T-cell (primary cell): ENCODE measurements around the gene SLC24A3. TPM values are rescaled to one million over a fixed set of nuclear protein-coding genes. Genes with fewer than 3 reads are reported as not detected.

Experiments used
- ATAC-seq, 4 experiments: fragments of 200-7000 bp in 3 of 4; fragments of 150-1000 bp in 1 of 4; cut with Tn5 transposase; replicated peaks in 1 of 4; 1 replicate in 3 of 4; 2 replicates in 1 of 4; pipeline ENCODE4 v1.10.0; 2021; ENCODE audit warnings: moderate library complexity in 3 of 4, mild to moderate bottlenecking in 2 of 4, moderate number of reproducible peaks in 1 of 4
- CTCF ChIA-PET, 2 donors: fragments of 300-600 bp; sonication (Branson Sonifier 250); formaldehyde crosslinking; loops; one replicate each; lab custom pipeline; 2022; ENCODE audit warnings: antibody characterized with exemption in 2 of 2; lab: Charles Lee
- POLR2A ChIA-PET, 2 donors: fragments of 300-600 bp; sonication (Branson Sonifier 250); formaldehyde crosslinking; loops; one replicate each; lab custom pipeline; 2022; ENCODE audit warnings: antibody characterized with exemption in 2 of 2; lab: Charles Lee
- DNase-seq, 35 experiments: peaks; one replicate each; pipeline versions ENCODE4 v3.0.0 to v3.0.0-alpha.2; 2013 to 2023
- H3K27ac ChIP-seq: one replicate; pipeline ENCODE4 v1.5.1; 2013; ENCODE audit warnings: low read length
- H3K27me3 ChIP-seq, 2 experiments: replicated peaks in 1 of 2; 1 replicate in 1 of 2; 2 replicates in 1 of 2; pipeline versions ENCODE4 v1.6.1 to v1.7.0; 2013; ENCODE audit warnings: low read length in 1 of 2, mixed read lengths in 1 of 2; ENCODE audit not compliant: control insufficient read depth in 2 of 2, insufficient read depth in 2 of 2; ENCODE audit errors: extremely low read depth in 1 of 2
- H3K36me3 ChIP-seq, 2 donors: 1 replicate in 1 of 2; 2 replicates in 1 of 2; pipeline versions ENCODE4 v1.6.1 to v1.7.0; 2013; ENCODE audit warnings: low read length in 1 of 2; ENCODE audit not compliant: control insufficient read depth in 2 of 2, insufficient read depth in 1 of 2; ENCODE audit errors: extremely low read depth in 1 of 2
- H3K4me1 ChIP-seq, 2 experiments: 1 replicate in 1 of 2; 2 replicates in 1 of 2; pipeline versions ENCODE4 v1.6.1 to v1.7.0; 2013; ENCODE audit warnings: low read length in 2 of 2, mixed read lengths in 1 of 2; ENCODE audit not compliant: insufficient read depth in 2 of 2, control insufficient read depth in 1 of 2; ENCODE audit errors: extremely low read depth in 1 of 2
- H3K4me3 ChIP-seq, 2 donors: 1 replicate in 1 of 2; 2 replicates in 1 of 2; pipeline versions ENCODE4 v1.5.1 to v1.7.0; 2013; ENCODE audit warnings: mild to moderate bottlenecking in 2 of 2, low read length in 1 of 2, moderate library complexity in 1 of 2; ENCODE audit not compliant: control insufficient read depth in 1 of 2; ENCODE audit errors: extremely low read depth in 1 of 2
- H3K9me3 ChIP-seq: 2 replicates; pipeline ENCODE4 v1.7.0; 2013
- H3K27ac Mint-ChIP-seq, 2 donors: one replicate each; pipeline ENCODE4 v1.8.0; 2020 to 2021; ENCODE audit warnings: mild to moderate bottlenecking in 2 of 2, mixed read lengths in 2 of 2
- H3K27me3 Mint-ChIP-seq, 2 donors: one replicate each; pipeline ENCODE4 v1.8.0; 2021 to 2022; ENCODE audit warnings: mixed read lengths in 2 of 2
- H3K36me3 Mint-ChIP-seq: one replicate; pipeline ENCODE4 v1.8.0; 2021; ENCODE audit warnings: mixed read lengths
- H3K4me1 Mint-ChIP-seq, 3 donors: one replicate each; pipeline ENCODE4 v1.8.0; 2020 to 2022; ENCODE audit warnings: mixed read lengths in 3 of 3, mild to moderate bottlenecking in 1 of 3
- H3K4me3 Mint-ChIP-seq, 3 donors: one replicate each; pipeline ENCODE4 v1.8.0; 2020 to 2022; ENCODE audit warnings: mild to moderate bottlenecking in 3 of 3, mixed read lengths in 3 of 3, moderate library complexity in 3 of 3
- H3K9me3 Mint-ChIP-seq, 3 donors: one replicate each; pipeline ENCODE4 v1.8.0; 2020 to 2022; ENCODE audit warnings: mixed read lengths in 3 of 3
- WGBS: methylation state at CpG from one replicate; pipeline ENCODE4 v1.1.5; 2013; ENCODE audit warnings: missing lambda C conversion rate; ENCODE audit not compliant: insufficient coverage; 5-methylcytosine and 5-hydroxymethylcytosine counted together
- total RNA-seq, 35 experiments: library from RNA in 6 of 35; stranded (reverse) in 6 of 35; fragments of 120-200 nt in 1 of 35; gene quantifications; one replicate each; pipeline versions ENCODE4 v1.2.1 to v1.2.4 and lab custom pipeline; 2013 to 2026

The SLC24A3 gene
- total RNA-seq, 5 donors from 2014 or later (not counting 1 experiment from before 2014, with no cell fraction given) = 0.06 to 0.25 (median 0.12) TPM

DNA sequence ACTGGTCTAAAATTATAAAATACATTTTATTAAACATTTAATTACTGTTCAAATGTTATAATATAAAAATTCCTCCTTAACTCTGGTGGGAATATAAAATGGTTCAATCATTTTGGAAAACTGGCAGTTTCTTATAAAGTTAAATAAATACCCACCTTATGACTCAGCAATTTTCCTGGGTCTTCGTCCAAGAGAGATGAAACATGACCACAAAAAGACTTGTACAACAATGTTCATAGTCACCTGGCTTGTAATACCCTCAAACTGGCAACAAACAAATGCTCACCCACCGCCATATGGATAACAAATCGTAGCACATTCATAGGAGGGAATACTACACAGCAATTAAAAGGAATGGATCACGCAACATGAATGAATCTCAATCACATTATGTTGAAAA lies 479.7 kb downstream of the SLC24A3 start:
- DNase-seq = no peak
- no peaks in the 10 kb centered on the region for H3K36me3 Mint-ChIP-seq
- H3K27me3 ChIP-seq = peaks cover 0 to 19% of the 10 kb centered on the region in 2 experiments
- WGBS = 25% methylated on average over 1 of the region's 4 CpGs
- no peaks in the 10 kb centered on the region for H3K9me3 ChIP-seq
- ATAC-seq = no peak
- H3K36me3 ChIP-seq = no peaks in the 10 kb centered on the region
- H3K4me3 ChIP-seq = no peak overlapping the region
- H3K27ac ChIP-seq = no peak overlapping the region
- H3K9me3 Mint-ChIP-seq = no peaks in the 10 kb centered on the region
- peaks cover 7 to 14% of the 10 kb centered on the region in 2 donors for H3K27me3 Mint-ChIP-seq
- H3K4me1 Mint-ChIP-seq = peaks cover 4 to 9% (median 4%) of the 10 kb centered on the region in 3 donors
- CTCF ChIA-PET = interaction anchor here in 1 of 2 donors (0.6 kb wide), 1 partner anchor 547 kb away, joined by 3 read pairs; no protein-coding TSS in a partner anchor
- no peak overlapping the region for H3K4me3 Mint-ChIP-seq
- POLR2A ChIA-PET = no interaction called here
- no peaks in the 10 kb centered on the region for H3K4me1 ChIP-seq
- H3K27ac Mint-ChIP-seq = no peak overlapping the region

GRCh38 chr20:19692685-19693119 lies 480.3 kb downstream of the SLC24A3 start:
- no peak overlapping the region for H3K4me3 Mint-ChIP-seq
- no peak overlapping the region for H3K27ac Mint-ChIP-seq
- H3K9me3 Mint-ChIP-seq = no peaks in the 10 kb centered on the region
- peaks cover 7 to 14% of the 10 kb centered on the region in 2 donors for H3K27me3 Mint-ChIP-seq
- ChIA-PET CTCF (interaction anchor here in 1 of 2 donors (0.9 kb wide), 1 partner anchor 22 kb away, joined by 3 read pairs; no protein-coding TSS in a partner anchor), POLR2A (no interaction called here)
- Histone ChIP-seq H3K27ac (no peak overlapping the region), H3K9me3 (no peaks in the 10 kb centered on the region), H3K4me3 (no peak overlapping the region), H3K4me1 (no peaks in the 10 kb centered on the region), H3K36me3 (no peaks in the 10 kb centered on the region), H3K27me3 (peaks cover 0 to 19% of the 10 kb centered on the region in 2 experiments)
- WGBS = 3% methylated on average over 12 of the region's 15 CpGs
- no peaks in the 10 kb centered on the region for H3K36me3 Mint-ChIP-seq
- peaks cover 4 to 9% (median 4%) of the 10 kb centered on the region in 3 donors for H3K4me1 Mint-ChIP-seq
- ATAC-seq (no peak), DNase-seq (peak in 25 of 35 experiments; percentile 2 to 53 (median 17))

DNA sequence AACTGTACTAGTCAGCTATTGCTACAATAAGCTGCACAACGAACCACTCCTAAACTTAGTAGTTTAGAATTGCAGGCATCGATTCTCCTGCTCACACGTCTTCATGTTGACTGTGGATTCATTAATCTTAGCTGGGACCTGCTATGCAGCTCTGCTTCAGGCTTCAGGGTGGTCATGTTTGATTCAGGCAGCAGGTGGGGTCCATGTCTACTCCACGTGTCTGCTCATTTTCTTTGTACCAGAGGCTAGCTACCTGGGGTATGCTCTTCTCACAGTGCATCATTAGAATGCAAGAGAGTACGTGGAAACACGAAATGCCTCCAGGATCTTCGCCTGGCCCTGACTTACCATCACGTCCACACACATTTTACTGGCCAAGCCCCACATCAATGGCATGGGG lies 481.1 kb downstream of the SLC24A3 start:
- 85% methylated on average over 6 of the region's 8 CpGs for WGBS
- H3K9me3 ChIP-seq = no peaks in the 10 kb centered on the region
- H3K27ac Mint-ChIP-seq = no peak overlapping the region
- no peak overlapping the region for H3K27ac ChIP-seq
- CTCF ChIA-PET = interaction anchor here in 1 of 2 donors (0.9 kb wide), 2 partner anchors 11 to 21 kb away, joined by 3 to 4 read pairs; no protein-coding TSS in a partner anchor
- H3K36me3 Mint-ChIP-seq = no peaks in the 10 kb centered on the region
- no peak overlapping the region for H3K4me3 ChIP-seq
- peaks cover 0 to 13% of the 10 kb centered on the region in 2 experiments for H3K27me3 ChIP-seq
- ATAC-seq = no peak
- H3K4me1 ChIP-seq = no peaks in the 10 kb centered on the region
- H3K9me3 Mint-ChIP-seq = no peaks in the 10 kb centered on the region
- H3K27me3 Mint-ChIP-seq = peaks cover 7 to 14% of the 10 kb centered on the region in 2 donors
- peaks cover 4 to 9% (median 4%) of the 10 kb centered on the region in 3 donors for H3K4me1 Mint-ChIP-seq
- H3K4me3 Mint-ChIP-seq = no peak overlapping the region
- H3K36me3 ChIP-seq = no peaks in the 10 kb centered on the region
- no peak for DNase-seq
- POLR2A ChIA-PET = no interaction called here

GRCh38 chr20:19695081-19695480 lies 482.6 kb downstream of the SLC24A3 start:
- Histone ChIP-seq H3K4me1 (no peaks in the 10 kb centered on the region), H3K4me3 (no peak overlapping the region), H3K36me3 (no peaks in the 10 kb centered on the region), H3K27ac (no peak overlapping the region), H3K9me3 (no peaks in the 10 kb centered on the region), H3K27me3 (peaks cover 0 to 13% of the 10 kb centered on the region in 2 experiments)
- DNase-seq = no peak
- ChIA-PET POLR2A (no interaction called here), CTCF (interaction anchor here in 1 of 2 donors (1.3 kb wide), 1 partner anchor 12 kb away, joined by 4 read pairs; no protein-coding TSS in a partner anchor)
- Mint-ChIP-seq H3K9me3 (no peaks in the 10 kb centered on the region), H3K4me1 (peaks cover 4 to 9% (median 4%) of the 10 kb centered on the region in 3 donors), H3K4me3 (no peak overlapping the region), H3K36me3 (no peaks in the 10 kb centered on the region), H3K27ac (no peak overlapping the region), H3K27me3 (peaks cover 7 to 18% of the 10 kb centered on the region in 2 donors)
- no peak for ATAC-seq
- WGBS = no CpG with 5 or more reads among the region's 2 CpGs

DNA sequence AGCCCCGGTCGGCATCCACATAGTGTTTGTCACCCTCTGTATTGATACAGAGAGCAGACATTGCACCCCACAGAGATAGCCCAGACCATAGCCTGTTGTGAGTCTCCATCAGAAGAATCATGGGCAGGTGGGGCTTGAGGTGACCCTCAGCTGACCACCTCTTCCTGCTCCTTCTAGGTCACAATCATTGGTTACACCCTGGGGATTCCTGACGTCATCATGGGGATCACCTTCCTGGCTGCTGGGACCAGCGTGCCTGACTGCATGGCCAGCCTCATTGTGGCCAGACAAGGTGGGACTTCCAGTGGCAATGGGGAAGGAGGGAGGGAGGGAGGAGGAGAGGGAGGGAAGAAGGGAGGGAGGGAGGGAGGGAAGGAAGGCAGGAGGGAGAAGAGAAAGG lies 484.2 kb downstream of the SLC24A3 start:
- DNase-seq = no peak
- Histone ChIP-seq H3K36me3 (no peaks in the 10 kb centered on the region), H3K27ac (no peak overlapping the region), H3K27me3 (peaks cover 0 to 8% of the 10 kb centered on the region in 2 experiments), H3K4me1 (no peaks in the 10 kb centered on the region), H3K4me3 (no peak overlapping the region), H3K9me3 (no peaks in the 10 kb centered on the region)
- POLR2A ChIA-PET = no interaction called here
- Mint-ChIP-seq H3K4me3 (no peak overlapping the region), H3K4me1 (peaks cover 4 to 9% (median 4%) of the 10 kb centered on the region in 3 donors), H3K9me3 (no peaks in the 10 kb centered on the region), H3K36me3 (no peaks in the 10 kb centered on the region), H3K27me3 (peaks cover 3 to 6% of the 10 kb centered on the region in 2 donors), H3K27ac (no peak overlapping the region)
- CTCF ChIA-PET = no interaction called here
- no peak for ATAC-seq
- WGBS = 89% methylated on average over 3 of the region's 4 CpGs

DNA sequence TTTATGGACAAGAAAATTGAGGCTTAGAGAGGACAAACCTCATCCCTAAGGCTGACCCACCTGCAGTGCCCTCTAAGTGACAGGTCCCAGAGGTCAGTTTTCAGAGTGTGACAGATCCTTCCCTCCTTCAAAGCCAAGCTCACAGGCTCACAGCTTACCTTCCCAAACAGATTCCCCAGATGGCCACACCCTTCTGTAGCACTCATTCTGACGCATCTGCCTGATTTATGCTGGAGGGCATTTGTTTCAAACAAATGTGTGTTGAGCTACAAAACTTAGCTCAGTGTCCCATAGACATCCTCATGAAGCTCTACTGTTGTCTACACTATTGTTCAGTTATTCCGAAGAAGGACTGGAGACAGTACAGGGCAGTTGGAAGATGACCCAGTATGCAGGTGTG lies 485.0 kb downstream of the SLC24A3 start:
- Mint-ChIP-seq H3K36me3 (no peaks in the 10 kb centered on the region), H3K9me3 (peaks cover 0 to 5% (median 3%) of the 10 kb centered on the region in 3 donors), H3K4me1 (peaks cover 4 to 5% (median 4%) of the 10 kb centered on the region in 3 donors), H3K4me3 (no peak overlapping the region), H3K27ac (no peak overlapping the region), H3K27me3 (peaks cover 5 to 6% of the 10 kb centered on the region in 2 donors)
- no peak overlapping the region for H3K4me3 ChIP-seq
- no peaks in the 10 kb centered on the region for H3K4me1 ChIP-seq
- ChIA-PET CTCF (no interaction called here), POLR2A (no interaction called here)
- 90% methylated on average over 2 of the region's 2 CpGs for WGBS
- no peaks in the 10 kb centered on the region for H3K36me3 ChIP-seq
- no peaks in the 10 kb centered on the region for H3K9me3 ChIP-seq
- H3K27ac ChIP-seq = no peak overlapping the region
- ATAC-seq (no peak), DNase-seq (no peak)
- peaks cover 0 to 8% of the 10 kb centered on the region in 2 experiments for H3K27me3 ChIP-seq
